SH-SY5Y (cell line): Measurements from ENCODE around the gene CFAP45.

ENCODE experiments used
- GATA2 ChIP-seq: IDR thresholded peaks from 2 replicates; pipeline ENCODE4 v1.6.1; 2011; ENCODE audit warnings: mild to moderate bottlenecking, low read depth, low read length
- GATA3 ChIP-seq: IDR thresholded peaks from 2 replicates; pipeline ENCODE4 v1.6.1; 2011; ENCODE audit warnings: low read depth, mild to moderate bottlenecking, low read length, moderate library complexity

CFAP45 gene

DNA sequence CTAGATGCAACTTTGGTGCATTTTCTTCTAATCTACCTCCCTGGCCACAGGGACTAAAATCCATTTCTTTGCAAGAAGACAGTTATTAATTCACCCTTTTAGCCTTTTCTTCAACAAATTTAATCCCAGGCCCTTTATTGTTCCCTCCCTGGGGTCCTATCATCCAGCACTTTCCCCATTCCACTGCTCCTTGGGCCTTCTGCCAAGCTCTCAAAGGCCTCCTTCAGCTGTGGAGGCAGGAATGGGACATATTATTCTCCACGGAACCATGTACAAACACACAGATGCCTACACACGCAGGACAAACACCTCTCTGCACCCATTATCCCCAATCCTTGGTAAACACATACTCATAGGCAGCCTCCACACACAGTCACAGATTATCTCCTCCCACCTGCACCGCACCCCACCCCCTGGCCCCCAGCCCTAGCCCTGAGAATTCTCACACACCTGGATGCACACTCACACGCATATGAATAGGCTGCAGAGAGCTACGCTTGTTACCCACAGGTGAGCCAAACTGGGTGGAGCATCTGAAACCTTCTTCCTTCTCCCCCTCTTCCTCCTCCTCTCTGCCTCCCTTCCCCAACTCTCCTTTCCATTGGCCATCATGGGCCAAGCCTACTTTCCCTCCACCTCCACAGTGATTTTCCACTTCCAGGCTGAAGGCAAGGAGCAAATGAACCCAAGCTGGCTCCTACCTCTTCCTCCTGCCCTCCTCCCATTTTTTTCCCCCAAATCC is 13.7 kb upstream of the CFAP45 start:
- TF ChIP-seq GATA3 (no peak), GATA2 (no peak)

DNA sequence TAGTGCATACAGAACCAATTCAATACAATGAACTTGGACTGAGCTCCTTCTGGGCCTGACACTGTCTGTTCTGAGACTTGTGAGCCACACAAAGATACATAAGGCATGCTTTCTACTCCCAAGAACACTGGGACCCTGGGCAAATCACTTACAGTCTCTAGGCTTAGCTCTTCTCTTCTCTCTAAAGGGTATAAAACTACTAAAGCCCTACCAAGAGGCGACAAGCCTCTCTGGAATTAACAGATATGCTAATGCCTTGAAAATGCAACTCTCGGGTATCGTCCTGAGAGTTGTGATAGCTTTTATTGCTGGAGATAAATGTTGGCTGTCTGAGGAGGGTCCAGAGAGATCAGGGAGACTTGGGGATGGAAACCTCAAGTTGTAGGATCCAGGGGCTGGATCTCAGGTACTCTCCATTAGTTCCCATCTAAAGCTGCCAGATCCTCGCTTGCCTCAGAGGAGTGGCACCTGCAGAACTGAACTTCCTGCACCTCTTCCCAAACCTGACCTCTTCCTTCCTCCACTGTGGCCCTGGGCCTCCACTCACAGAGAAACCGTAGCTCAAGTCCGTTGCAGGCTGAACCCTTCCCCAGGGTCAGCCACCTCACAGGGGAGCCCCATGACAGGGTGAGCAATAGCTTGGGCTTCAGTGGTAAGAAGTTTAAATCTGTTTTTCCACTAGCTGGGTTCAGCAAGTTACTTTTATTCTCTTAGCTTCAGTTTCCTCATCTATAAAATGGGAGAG is 11.5 kb upstream of the CFAP45 start:
- TF ChIP-seq GATA3, result no peak
- TF ChIP-seq GATA2, result no peak

DNA sequence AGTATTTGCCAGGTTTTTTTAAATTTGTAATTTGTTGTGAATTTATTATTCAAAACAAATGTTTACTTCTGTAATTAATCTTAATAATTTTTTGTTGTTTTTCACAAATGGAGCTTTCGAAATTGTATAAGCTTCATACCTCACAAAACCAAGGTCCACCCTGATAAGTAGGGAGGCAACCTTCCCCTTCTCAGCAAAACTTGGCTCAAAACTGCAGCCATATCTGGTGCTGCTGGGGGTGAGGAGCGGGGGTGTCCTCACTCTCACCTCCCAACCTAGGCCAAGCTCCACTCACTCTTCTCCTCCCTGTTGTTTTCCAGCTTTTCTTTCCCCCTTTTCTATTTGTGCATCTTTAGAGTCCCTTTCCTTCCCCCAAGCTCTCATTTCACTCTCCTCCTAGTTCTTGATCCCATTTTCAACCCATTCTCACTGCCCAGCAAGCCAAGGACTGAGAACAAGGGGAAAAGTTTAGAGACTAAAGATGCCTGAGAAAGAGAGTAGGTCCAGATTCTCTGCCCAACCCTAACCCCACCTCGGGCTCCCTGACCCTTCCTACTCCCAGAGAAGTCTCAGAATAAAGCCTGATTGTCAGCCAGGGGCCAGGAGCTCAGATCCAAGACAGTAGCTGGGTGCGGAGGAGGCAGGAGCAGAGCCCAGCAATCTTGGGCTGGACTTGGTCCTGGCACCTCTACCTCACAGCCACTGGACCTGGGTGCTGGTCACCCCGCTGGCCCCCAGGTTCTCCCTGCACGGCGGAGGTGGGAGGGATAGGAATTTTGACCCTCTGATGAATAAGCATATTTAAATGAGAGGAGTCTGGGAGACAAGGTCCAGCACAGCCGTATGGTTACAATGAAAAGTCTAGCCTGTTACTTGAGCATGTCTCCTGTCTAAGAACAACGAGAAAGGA is 8.3 kb upstream of the CFAP45 start:
- TF ChIP-seq GATA2, result no peak
- TF ChIP-seq GATA3, result no peak

DNA sequence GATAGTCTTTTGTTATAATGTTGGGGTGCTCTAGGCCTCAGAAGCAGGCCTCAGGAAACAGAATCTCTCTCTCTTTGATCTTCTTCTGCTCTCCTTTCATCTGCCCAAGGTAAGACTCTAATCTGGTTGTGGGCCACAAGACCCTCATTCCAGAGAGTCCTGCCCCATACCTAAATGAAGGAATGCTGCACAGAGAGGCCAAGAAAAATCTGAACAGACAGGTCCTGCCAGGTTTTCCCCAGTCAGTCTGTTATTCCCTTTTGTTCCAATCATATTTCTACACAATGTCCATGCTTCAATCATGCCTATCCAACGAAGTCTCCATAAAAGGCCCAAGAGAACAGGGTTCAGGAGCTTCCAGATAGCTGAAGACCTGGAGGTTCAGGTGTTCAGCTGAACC is 7.0 kb upstream of the CFAP45 start:
- no peak for TF ChIP-seq GATA2
- no peak for TF ChIP-seq GATA3

DNA sequence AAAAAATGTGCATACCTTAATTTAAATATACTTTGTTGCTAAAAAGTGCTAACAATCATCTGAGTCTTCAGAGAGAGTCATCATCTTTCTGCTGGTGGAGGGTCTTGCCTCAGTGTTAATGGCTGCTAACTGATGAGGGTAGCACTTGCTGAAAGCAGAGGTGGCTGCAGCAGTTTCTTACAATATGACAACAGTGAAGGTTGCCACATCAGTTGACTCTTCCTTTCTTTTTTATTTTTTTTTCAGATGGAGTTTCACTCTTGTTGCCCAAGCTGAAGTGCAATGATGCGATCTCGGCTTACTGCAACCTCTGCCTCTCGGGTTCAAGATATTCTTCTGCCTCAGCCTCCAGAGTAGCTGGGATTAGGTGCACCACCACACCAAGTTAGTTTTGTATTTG is 2.6 kb upstream of the CFAP45 start:
- no peak for TF ChIP-seq GATA2
- TF ChIP-seq GATA3, result no peak

DNA sequence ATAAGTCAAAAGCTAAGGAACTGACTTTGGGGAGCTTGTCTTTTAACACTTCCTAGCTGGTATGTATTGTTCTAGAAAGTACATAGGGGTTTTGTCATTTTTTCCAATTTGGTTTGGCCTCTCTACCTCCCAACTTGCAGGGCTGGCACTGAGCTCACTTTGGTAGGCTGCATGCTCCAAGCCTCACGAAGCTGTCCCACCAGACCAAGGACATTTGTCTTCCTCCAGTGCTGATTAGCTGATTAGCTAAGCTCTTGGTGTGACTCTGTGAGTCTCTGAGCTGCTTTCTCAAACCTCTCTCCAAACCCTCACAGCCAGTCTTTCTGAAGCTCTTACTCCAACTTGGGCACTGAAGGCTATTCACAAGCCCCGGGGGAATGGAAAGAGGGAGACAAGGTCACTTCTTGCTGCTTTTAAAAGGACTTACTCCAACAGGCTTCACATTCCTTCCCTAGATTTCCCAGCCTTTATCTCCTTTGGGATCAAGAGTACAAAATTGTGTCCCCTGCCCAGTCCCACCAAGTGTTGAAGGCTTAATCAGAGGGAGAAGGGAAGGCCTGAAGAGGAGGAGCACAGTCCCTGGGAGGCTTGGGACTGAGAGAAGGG is 893 bp upstream of the CFAP45 start:
- no peak for TF ChIP-seq GATA3
- no peak for TF ChIP-seq GATA2

DNA sequence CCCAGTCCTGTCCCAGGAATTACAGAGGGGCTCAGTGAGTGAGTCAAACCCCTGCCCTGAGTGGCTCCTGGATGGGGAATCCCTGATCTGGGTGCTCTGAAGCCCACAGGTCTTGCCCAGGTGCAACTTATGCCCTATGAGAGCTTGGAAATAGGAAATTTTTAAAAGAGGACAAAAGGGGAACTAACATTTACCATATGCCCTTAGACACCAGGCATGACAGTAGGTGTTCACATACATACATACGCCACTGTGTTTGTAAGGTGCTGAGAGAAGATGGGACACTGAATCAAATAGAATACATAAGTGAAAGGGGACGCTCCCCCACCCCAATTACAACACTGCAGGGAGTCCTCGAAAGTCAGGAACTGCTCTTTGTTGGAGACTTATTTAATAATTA is 1.4 kb downstream of the CFAP45 start:
- TF ChIP-seq GATA2 (no peak), GATA3 (no peak)

DNA sequence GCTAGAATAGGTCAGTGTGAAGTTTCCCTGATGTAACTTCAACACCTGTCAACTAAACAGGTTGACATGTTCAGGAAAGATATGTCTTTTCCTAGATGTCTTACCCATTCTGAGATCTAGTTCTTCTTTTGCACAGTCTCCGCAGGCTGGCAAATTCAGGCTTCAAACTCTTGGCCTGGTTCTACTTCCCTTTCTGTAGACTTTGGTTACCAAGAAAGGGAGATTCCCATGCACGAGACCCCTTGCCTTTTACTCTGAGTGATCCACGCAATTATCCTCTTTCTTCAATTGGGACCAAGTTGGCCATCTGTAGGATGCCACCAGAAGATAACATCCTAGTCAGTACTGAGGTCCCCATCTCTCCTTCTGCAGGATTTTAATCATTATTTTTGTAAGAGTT is 2.0 kb downstream of the CFAP45 start:
- TF ChIP-seq GATA3 (no peak), GATA2 (no peak)

DNA sequence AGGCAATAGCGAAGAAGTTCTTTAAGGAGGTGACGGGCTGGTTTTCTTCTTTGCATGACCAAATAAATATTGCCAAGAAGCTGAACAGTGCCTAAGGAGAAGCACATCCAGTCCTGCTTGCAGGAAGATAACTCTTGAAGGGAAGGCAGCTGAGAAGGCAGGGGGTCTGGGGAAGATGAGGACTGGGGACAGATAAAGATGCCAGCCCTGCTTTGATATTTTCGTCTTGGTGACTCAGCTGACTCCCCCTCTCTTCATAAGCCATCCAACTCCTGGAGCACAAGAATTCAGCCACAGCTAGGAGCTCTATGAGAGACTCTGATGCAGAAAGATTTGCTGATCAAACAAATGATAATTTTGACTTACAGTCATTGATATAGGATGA is 3.4 kb downstream of the CFAP45 start:
- TF ChIP-seq GATA2 (no peak), GATA3 (no peak)

DNA sequence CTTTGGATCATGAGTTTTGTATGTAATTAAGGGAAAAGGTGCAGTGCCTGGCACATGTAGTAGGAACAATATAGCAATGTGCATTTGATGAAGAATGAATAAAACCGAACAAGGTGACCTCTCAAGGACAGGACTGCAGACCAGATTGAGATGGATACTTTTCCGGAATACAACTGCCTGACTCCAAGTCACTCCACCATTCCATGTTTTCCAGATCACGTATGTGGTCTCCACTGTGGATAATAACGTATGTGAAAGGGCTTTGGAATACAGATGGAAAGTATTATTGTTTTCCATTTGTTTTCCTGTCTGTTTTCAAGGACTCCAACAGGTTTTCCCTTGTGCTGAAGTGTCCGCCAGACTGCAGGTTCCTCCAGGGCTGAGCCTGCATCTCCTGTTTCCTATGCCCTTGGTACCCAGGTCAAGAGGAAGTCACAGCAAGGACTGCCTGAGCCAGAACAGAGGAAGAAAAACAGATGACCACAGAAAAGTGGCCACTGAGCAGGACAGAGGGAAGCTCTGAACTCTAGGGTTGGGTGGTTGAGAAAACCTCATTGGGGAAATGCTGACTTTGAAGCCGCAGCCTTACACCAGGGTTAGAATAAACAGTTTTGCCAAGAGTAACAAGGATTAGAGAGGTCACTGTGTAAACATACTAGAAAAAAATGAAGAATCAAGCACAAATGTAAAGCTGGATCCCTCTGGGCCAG is 4.0 kb downstream of the CFAP45 start:
- TF ChIP-seq GATA2 (no peak), GATA3 (no peak)

DNA sequence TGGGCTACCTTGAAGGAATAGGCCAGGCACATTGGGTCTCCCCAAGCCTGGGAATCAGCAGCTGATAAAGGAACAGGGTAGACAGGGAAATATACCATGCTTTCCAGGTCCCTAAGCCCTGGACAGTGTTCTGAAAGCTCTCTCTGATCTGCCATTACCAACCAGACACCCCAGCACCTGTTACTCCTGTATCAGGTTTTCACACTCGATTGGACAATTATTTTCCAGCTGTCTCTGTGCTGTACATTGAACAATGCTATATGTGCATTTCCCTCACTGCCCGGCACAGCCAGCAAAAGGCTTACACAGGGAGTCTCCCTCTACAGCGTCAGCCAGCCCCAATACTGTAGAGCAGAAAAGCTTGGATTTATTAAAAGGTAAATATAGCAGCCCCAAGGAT is 4.7 kb downstream of the CFAP45 start:
- TF ChIP-seq GATA3 (no peak), GATA2 (no peak)

DNA sequence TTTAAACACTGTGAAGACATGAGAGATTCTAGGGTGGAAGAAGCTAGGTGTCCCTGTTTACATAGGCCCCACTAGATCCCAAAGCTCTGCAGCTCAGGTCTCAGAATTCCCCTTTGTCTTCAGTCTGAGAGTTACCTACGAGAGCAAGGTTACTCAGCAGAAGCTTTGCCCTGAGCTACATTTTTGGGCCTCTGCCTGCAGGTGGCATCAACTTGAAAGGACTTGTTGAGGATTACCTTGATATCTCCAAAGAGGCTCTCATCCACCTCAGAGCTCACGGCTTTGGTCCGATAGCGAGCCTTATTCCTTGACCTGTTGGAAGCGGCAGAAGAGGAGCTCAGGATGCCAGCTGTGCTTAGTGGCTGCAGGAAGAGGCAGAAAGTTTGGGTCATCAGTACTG is 7.0 kb downstream of the CFAP45 start:
- TF ChIP-seq GATA2, result no peak
- TF ChIP-seq GATA3, result no peak

DNA sequence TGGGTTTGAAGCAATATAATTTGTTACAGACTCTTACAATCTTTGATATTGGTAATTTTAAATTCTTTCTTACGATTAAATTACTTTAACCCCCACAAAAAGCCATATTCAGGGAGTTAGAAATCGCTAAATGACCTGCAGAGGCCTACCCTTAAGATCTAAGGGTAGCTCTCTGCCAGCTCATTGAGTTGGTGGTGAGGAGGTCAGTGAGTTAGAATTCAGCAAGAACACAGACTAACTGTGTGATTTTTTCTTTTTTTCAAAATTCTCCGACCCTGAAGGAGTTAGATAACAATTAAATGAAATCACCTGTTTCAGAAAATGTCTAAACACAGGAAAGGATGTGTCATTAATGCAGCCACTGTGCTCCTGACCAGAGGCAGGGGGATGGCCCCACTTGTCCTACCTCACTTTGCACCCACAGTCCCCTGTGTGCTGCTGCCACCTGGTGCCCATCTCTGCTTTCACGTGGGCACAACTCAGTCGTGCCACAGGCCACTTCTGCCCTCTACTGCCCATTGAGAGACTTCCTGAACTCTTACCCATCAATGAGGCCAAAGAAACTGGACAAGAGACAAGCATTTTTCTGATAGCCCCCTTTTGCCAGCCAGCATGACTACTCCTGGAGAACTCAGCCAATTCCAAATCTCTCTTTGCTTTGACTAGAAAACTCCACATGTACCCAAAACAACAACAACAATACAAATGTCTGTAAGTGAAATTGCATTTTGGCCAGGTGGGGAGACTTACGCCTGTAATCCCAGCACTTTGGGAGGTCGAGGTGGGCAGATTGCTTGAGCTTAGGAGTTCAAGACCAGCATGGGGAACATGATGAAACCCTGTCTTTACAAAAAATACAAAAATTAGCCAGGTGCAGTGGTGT is 8.4 kb downstream of the CFAP45 start:
- TF ChIP-seq GATA2 (no peak), GATA3 (no peak)
